Measurements from ENCODE around the gene PTPRCAP.

PTPRCAP gene

DNA sequence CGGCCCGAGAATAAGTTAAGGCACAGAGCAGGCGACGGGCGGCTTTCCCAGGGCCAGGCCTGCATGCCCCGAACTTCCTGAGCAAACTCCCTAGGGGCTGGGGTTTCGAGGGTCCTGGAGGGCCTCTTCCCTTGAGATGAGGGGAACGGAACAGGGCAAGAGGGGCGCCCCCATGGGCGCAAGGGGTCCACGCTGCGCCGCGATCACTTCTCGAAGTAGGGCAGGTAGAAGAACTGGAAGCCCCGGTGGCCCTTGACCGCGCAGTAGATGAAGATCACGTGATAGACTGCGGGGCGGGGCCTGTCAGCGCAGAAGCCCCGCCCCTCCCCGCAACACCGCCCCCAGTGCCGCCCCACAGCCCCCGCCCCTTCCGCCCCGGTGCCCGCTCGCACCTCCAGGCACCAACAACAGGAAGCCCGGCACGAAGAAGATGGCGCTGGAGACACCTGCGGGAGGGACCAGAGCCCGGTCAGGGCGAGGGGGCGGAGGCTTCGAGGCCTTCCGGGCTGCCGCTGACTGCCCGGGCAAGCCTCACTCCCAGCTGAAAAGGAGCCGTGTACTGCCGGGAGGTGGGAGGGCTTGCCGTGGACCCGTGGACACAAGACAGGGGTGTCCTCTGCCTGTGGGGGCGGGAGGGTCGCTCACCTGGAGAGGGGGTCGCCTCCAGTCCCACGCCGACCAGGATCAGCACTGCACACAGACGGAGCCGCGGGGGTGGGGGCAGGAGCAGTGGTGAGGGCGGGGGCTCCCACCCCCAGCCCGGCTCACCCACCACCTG is 27.1 kb upstream of the PTPRCAP start:
- DNase-seq, result no peak

DNA sequence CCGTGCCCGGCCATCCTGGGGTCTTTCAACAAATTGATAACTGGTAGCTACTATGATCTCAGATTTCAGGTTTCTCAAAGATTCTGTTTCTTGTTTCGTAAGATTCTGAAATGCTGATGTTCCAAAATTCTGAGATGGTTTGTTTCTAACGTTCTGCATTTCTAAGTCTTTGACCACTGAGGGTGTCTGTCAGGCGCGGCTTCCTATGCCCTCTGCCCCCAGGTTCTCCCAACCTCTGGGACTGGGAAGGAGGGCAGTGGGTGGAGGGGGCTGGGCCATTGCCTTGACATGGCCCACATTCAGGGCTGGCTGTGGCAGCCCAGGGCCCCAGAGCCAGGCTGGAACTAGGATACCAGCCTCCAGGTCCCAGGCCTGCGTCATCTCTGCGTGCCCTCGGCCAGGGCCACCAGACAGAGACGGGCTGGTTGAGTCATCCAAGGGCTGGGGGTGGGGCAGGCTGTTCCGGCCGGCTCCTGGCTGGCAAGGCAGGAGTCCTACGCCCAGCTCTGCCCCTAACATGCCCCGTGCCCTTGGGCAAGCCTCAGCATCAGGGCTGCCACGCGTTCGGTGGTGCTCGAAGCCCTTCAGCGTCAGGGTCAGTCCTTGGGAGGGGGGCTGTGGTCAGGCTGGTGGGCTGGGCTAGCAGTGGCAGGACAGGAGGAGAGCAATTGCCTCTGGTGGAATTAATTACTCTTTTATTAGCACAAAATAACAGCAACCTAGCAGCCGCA is 26.4 kb upstream of the PTPRCAP start:
- DNase-seq, result no peak

DNA sequence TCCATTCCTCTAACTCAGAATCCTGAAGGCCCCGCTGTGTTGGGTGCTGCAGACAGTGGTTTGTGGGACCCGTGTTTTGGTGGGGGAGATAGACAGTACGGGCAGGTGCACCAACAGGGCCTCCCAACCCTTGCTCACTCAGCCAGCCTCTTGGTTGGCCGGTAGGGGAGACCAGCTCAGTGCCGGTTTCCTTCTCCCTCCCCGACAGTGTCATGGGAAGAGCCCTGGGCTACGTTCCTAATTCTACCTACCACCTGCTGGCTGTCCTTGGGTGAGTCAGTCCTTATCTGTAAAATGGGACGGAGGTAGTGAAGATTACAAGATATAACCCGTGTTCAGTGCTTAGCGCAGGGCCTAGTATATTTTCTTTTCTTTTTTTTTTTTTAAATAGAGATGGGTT is 25.7 kb upstream of the PTPRCAP start:
- no peak for DNase-seq

DNA sequence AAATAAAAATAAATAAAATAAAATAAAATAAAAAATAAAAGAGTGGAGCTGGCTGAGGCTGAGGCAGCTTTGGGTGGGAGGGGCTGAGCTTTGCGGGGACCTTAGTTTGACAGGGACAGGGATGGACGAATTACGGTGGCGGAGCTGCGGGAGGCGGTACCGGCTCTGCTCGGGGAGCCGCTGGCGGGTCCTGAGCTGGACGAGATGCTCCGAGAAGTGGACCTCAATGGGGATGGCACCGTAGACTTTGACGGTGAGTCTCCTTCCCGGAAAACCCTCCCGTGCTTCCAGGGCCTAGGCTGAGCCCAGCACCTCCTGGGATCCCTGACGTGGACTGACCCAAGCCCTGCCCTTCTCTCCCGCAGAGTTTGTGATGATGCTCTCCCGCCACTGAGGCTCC is 20.8 kb upstream of the PTPRCAP start:
- no peak for DNase-seq

DNA sequence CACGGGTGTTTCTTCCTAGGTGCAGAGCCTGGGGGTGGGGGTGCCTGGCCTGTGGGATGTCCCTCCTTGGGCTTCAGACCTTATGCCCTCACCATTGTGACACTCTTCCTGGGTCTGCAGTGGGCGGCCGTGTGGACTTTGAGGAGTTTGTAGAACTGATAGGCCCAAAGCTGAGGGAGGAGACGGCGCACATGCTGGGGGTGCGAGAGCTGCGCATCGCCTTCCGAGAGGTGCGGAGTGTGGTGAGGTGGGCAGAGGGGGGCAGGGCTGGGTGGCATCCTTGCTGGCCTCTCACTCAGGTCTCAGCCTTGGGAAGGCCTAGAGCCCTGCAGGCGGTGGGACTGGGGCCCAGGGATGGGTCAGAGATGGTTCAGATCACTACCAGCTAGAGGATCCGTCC is 20.0 kb upstream of the PTPRCAP start:
- DNase-seq, result no peak

DNA sequence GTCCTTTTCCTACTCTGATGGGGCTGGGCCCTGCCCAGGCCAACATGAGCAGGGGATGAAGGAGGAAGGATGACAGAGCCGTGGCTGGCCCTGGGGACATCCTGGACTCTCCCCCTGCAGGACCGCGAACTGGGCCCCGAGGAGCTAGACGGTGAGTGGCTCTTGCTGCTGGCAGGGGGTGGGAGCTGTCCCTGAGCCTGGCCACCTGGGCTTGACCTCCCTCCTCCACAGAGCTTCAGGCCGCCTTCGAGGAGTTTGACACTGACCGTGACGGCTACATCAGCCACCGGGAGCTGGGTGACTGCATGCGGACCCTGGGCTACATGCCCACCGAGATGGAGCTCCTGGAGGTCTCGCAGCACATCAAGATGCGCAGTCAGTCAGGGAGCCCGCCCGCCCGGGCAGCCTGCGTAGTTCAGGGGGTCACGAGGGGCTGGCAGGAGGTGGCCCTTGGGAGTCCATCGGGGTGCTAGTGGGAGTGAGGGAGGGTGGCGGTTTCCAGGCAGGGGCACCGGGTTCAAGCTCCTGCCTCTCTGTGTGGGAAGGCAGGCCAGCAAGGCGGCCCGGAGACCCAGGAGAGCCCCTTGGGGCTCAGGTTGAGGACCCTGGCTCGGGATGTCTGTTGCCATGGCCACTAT is 18.7 kb upstream of the PTPRCAP start:
- no peak for DNase-seq

DNA sequence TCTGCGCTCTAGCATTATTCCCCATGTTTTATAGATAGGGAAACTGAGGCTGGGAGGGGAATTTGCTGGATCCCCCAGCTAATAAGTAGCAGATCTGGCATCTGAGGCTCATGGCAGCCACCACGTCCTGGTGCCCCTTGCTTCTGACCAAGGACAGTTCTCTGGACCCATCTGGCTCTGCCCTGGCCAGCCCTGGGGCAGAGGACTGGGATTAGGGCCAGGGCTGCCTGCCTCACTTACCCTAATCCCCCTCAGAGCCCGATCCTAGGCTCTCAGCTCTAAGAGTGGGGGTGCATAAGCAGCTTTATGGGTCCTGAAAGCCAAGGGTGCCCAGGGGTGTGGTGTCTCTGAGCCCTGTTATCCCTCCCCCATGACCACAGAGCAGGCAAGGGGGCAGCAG is 17.6 kb upstream of the PTPRCAP start, which contains the start of gene CABP4:
TSS of gene CABP4 (plus strand) at position 301 of the 400 bp plus-strand sequence. CDS start at position 371, 70 bp downstream.
- DNase-seq, result no peak

DNA sequence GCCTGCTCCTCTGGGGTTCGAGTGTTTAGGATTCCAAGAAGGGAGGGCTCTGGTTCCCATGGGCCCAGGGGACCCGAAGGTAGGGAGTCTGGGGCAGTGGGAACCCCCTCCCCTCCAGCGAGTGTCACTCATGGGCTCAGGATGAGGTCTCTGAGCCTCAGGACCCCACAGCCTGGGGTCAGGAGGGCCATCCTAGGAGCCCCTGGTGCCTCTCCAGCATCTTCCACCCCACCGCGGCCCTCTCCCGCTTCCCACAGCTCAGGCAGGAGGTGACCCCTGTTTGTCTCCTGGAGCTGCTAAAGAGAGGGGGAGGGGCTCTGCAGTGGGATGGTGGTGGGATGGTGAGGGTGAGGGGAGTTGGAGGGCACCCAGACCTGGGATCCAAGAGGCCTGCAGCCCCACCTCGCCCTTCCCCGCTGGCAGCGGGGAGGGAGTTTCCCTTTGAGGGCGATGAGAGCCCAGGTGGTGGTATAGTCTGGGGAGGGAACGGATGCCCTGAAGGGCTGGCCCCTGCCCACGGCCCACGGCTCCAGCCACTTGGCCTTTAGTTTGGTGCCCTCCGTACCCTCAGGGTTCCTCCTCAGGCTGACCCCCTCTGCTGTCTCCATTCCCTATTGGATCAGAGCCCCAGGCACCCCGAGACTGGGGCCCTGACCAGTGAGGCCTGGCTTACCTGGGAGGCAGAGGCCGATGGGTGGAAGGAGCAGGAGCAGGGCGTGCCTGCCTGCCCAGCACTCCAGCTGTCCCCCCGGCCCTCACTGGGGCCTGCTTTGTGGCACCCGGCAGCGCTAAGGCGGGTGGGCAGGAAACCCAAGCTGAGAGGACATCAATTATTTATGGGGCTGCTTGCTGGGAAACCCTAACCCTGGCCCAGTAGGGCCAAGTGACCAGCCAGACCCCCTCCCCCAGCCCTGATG is 16.6 kb upstream of the PTPRCAP start:
- no peak for DNase-seq

DNA sequence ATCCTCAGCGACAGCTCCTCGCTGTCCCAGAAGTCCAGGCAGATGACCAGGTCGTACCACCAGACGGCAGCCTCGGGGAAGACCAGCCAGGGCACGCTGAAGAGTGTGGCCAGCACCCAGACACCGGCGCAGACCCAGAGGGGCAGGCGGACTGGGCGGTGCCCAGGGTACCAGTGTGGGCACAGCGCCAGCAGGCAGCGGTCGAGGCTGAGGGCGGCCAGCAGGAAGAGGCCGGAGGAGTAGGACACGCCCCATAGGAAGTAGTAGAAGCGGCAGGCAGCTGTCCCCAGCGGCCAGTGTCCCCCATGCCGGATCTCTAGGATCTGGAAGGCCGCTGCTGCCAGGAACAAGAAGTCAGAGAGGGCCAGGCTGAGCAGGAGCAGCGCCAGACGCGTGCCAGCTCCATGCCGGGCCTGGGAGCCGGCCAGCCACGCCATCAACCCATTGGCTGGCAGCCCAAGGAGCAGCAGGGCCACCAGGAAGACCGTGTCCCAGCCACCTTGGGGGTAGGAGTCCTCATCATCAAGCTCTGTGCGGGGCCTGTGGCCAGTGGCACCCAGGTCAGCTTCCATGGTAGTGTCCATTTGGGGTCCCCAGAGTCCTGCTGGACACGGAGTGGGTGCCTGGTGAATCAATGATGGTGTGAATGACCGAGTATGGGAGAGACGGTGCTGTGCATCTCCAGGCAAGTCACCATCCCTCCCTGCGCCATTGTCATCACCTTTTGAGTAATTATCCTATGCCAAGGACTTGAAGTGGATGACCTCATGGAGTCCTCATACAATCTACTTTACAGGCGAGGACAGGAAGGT is 14.9 kb upstream of the PTPRCAP start, which contains the start of gene GPR152:
TSS of gene GPR152 (minus strand) at position 589 of the 812 bp plus-strand sequence. CDS start at position 584, 5 bp downstream.
- DNase-seq, result no peak

DNA sequence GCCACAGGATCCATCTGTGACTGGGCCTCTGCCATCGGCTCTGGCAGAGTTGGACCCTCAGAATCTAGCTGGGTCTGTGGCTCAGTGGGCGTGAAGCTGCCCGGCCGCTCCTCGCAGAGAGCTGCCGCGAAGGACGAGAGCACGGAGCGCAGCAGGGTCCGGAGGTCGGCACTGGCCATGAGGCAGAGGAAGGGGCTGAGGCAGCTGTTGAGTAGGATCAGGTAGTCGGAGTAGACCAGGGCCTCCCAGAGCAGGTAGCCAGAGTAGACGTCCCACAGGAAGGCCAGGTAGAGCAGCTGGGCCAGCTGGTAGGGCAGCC is 14.1 kb upstream of the PTPRCAP start:
- DNase-seq, result no peak

DNA sequence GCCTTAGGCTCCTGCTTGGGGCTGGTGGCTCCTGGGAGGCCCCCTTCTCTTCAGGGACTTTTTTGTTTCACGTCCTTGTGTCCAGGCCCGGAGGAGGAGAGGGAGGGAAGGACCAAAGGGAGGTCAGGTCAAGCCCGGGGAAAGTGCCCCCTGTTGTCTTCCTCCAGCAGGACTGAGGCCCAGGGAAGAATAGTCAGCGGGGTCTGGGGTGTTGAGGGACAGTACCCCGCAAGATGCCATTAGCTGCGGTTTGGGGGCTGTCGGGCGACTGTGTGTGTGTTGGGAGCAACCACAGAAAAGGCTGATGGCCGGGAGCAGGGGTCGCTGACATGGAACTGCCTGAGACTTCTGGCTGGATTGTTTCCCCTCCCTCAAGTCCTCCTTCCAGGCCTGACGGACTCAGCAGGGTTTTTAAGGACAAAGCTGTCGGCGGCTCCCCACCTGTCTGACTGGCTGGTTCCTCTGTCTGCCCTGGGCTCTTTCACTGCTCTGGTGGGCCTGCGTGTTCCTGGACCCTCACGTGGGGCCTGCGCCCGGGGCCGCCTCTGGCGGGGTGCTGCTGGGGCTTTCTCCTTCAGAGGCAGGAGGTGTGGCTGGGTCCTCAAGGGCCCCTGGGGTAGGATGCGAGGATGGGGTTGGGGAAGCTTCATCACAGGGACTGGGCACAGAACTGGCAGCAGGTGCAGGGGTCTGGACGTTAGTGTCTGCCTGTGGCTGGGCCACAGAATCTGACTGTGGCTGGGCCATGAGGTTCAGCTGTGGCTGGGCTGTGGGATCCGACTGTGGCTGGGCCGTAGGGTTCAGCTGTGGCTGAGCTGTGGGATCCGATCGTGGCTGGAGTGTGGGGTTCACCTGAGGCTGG is 13.5 kb upstream of the PTPRCAP start:
- no peak for DNase-seq

DNA sequence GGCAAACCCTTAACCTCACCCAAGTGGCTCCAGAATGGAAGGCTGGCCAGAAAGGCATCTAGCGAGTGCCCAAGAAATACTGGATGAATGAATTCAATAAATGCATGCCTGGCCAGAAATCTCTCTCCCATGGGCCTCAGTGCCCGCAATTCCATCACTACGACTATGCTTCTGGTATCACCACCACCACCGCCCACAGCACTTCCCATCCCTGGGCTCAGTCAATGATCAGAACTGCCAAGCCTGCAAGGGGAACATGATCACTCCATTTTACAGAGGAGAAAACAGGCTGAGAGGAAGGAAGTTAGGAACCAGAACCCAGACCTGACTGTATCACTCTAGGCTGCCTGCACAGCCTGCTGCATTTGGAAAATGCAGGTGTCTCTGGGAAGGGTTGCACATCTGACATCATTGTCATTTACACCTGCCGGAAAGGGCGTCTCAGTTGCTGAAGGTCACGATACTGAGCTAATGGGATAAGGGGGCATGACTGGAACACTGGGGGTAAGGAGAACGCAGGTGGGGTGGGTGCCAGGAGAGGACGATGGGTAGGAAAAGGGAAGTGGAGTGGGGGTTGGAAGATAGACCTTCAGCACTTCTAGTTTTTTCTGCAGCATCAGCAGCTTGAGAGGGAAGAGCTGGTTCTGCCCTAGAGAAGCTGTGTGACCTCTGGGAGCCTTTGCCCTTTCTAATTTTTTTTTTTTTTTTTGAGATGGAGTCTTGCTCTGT is 11.8 kb upstream of the PTPRCAP start:
- no peak for DNase-seq

DNA sequence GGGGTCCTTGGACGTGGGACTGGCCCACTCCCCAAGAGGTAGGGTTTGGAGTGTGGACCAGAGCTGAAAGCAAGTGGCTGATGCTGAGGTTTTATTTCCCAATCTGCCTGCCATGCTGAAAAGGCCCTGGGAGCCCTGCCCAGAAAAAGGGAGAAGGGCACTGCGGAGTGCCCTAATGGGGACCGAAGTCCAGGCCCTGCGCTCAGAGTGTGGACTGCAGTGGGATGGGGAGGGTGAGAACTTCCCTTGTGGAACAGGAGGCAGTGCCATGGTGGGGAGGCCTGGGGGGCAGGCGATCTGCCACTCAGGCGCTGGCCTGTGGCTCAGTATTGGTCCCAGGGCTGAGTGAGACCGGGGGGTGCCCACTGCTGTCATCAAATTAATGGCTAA is 10.7 kb upstream of the PTPRCAP start:
- DNase-seq, result no peak

DNA sequence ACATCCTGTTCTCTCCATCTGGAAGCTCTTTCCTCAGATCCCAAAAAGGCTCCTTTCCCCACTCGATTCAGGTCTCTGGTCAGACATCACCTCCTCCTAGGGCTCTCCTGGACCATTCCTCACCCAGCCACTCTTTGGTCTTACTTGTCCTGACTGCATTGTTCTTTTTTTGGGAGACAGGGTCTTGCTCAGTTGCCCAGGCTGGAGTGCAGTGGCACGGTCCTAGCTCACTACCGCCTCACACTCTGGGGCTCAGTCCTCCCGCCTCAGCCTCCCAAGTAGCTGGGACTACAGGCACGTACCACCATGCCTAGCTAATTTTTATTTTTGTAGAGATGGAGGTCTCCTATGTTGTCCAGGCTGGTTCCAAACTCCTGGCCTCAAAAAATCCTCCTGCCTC is 8.0 kb upstream of the PTPRCAP start:
- DNase-seq, result no peak

DNA sequence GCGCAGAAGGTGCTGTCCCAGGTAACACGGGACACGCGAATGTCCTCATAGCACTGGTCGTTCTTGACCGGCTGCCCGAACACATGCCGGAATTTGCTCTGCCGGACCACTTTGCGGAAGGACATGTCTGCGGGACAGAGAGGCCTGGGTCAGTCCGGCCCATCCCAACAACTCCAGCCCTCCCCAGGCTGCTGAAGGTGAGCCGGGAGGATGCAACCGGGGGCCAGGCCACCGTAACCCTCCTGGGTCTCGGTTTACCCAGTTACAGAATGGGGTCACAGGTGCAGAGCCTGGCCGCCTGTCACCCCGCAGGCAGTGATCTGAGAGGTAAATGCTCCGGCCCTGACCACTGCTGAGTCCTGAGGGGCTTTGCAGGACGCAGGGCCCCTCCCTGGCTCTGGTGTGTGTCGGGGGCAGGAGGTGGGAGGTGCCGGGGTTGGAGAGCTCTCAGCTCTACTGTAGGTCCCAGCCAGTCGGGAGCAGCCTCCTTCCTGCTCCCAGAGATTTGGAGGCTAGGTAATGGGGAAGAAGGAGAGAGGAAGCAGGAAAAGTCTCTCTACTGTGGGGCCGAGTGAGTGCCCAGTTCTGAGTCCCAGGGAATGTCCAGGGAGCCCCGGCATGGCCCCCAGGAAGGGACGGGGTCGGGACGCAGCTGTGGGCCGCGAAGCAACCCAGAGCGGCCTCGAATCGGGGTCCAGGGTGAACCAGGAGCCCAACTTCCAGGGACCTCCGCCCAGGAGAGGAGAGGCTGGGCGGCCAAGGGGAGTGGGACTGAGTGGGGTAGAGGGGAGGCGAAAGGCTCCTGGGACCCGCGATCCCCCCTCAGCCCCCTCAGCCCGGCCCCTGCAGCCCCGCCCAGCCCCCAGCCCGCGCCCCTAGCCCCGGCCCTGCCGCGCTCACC is 5.3 kb upstream of the PTPRCAP start:
- no peak for DNase-seq

DNA sequence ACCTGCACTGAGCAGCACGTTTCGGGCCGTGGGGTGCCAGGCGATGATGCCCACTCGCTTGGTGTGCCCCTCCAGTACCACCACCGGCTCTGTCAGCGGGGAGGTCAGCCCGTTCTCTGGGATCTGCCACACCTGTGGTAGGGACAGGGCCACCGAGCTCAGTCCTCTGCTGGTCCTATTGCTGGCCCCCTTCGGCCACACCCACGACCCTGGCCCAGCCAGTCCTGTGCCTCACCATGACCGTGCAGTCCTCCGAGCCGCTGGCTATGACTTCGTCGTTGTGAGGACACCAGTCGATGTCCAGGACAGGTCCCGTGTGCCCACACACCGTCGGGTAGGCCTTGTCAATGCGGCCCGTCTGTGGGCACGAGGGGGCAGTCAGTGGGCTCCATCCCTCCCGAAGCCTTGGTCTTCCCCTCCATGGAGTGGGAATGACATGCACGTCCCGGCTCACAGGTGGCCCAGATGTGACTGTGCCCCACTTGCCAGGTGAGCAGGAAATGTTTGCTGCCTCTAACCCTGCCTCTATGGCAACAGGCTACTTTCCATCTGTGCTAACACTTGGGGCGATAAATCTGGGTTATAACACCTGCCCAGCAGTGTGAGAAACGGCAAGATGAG is 4.4 kb upstream of the PTPRCAP start:
- DNase-seq, result no peak

DNA sequence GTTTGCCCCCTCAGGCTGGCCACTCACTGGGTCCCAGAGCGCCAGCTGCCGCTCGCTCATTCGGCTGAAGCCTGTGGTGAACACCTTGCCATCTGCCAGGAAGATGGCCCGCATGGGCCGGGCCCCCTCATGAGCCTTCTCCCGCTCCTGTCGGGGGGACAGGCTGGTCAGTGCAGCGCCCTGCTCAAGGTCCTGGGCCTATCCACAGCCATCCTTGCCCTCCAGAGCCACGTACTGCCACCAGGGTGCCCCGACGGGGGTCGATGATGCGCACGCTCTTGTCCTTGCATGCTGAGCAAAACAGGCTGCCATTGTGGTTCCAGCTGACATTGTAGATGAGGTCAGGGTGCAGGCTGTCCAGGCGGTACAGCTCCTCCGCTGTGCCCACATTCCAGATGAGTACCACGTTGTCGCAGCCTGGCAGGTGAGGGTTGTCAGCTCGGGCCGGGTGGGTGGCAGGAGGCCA is 3.6 kb upstream of the PTPRCAP start:
- no peak for DNase-seq
